GM19239 (cell line): ENCODE measurements around the gene OLIG1.

Experiments used
- DNase-seq: peaks from one replicate; pipeline ENCODE4 v3.0.0; 2011; ENCODE audit warnings: low spot score; ENCODE audit not compliant: insufficient read length
- FAIRE-seq: peaks from 2 replicates; lab custom pipeline; 2011; peaks lifted over from hg19 to GRCh38; lab: Jason Lieb, UNC

OLIG1 gene

DNA sequence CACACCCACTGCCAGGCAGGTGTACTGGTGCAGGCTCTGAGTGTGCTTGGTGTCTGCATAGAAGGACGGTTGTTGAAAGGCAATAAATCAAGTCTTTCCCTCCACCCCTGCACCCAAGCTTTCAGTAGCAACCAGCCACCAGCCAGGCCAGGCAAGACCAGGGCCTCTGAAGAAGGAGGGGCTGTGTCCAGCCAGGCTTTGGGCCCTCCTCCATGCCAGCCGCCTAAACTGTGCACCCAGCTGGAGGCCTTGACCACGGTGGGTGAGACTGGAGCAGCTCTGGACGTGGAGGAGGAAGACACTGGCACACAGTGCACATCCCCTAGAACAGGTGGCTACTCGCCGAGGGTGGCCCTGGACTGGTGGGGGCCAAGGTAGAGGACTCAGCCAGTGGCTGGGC is 39.3 kb upstream of the OLIG1 start:
- DNase-seq, result no peak
- FAIRE-seq, result no peak

- FAIRE-seq, result no peak
- no peak for DNase-seq
Measured at GRCh38 chr21:33031152-33031911, 38.6 kb upstream of the OLIG1 start.

GRCh38 chr21:33032434-33033047 is 37.4 kb upstream of the OLIG1 start:
- FAIRE-seq, result no peak

DNA sequence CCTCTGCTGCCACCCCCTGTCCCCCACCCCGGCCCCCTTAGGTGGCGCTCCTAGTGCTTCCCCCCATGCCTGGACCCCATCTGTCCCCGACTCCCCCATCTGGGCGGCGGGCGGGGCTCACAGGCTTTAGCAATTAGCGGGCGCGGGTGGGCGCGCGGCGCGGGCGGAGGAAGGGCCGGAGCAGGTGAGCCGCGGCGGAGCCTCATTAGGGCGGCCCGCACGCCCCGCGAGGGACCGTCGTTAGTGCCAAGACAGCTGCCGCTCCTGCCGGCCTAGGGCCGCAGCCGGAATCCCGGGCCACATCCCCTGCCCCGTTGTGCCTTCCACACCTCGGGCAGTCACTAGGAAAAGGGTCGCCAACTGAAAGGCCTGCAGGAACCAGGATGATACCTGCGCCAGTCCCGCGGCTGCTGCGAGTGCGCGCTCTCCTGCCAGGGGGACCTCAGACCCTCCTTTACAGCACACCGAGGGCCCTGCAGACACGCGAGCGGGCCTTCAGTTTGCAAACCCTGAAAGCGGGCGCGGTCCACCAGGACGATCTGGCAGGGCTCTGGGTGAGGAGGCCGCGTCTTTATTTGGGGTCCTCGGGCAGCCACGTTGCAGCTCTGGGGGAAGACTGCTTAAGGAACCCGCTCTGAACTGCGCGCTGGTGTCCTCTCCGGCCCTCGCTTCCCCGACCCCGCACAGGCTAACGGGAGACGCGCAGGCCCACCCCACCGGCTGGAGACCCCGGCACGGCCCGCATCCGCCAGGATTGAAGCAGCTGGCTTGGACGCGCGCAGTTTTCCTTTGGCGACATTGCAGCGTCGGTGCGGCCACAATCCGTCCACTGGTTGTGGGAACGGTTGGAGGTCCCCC is 36.6 kb upstream of the OLIG1 start:
- no peak for DNase-seq

More at GRCh38 chr21:33032434-33033047, 37.4 kb upstream of the OLIG1 start:
- DNase-seq, result no peak

GRCh38 chr21:33033961-33034413 is 36.0 kb upstream of the OLIG1 start:
- FAIRE-seq (no peak), DNase-seq (no peak)

More for the DNA sequence above, 36.6 kb upstream of the OLIG1 start:
- FAIRE-seq, result no peak

DNA sequence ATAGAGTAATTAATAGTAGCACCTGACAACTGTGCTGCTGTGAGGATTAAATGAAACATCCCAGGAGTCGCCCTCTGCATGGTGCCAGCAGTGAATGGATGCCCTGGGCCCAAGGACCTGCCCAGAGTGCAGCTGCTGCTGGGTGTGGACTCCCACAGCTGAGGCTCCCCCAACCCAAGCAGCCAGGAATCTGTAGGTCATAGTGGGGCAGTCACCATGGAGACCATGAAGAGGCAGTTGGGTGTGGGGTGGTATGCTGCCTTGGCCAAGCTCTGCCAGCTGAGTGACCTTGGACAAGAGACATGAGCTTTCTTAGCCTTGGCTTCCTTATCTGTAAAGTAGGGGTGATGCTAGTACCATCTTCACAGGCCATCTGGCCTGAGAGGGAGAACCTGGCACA is 34.8 kb upstream of the OLIG1 start:
- DNase-seq, result no peak
- no peak for FAIRE-seq

- DNase-seq (no peak), FAIRE-seq (no peak)
Measured at GRCh38 chr21:33036430-33037162, 33.3 kb upstream of the OLIG1 start.

GRCh38 chr21:33037501-33037900 is 32.4 kb upstream of the OLIG1 start:
- DNase-seq, result no peak

DNA sequence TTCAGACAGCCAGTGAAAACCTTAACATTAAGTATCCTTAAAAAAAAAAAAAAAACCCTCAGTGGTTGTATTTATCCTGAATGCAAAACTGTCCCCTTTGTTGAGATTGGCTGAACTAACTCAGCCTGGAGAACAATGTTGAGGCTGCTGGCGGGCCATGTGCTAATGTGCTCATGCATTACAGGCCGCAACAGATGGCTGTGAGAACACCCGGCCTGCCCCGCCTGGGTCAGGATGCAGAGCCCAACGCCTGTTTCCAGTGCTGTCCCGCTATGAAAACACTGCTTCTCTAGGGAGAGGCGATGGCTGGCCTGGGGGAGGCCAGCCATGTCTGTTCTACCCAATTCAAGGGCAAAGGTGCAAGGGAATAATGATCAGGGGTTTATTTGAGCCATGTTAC is 30.4 kb upstream of the OLIG1 start:
- no peak for FAIRE-seq
- DNase-seq, result no peak

More at GRCh38 chr21:33037501-33037900, 32.4 kb upstream of the OLIG1 start:
- no peak for FAIRE-seq

DNA sequence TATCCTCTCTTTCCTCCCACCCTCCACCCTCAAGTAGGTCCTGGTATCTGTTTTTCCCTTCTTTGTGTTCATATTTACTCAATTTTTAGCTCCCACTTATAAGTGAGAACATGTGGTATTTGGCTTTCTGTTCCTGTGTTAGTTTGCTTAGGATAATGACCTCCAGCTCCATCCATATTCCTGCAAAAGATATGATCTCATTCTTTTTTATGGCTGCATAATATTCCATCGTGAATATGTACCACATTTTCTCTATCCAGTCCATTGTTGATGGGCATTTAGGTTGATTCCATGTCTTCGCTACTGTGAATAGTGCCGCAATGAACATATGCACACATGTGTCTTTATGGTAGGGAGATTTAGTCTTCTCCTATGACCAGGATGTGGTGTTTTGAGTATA is 29.7 kb upstream of the OLIG1 start:
- no peak for DNase-seq
- no peak for FAIRE-seq

- no peak for DNase-seq
- no peak for FAIRE-seq
Measured at GRCh38 chr21:33041981-33042380, 28.0 kb upstream of the OLIG1 start.

- DNase-seq, result no peak
- FAIRE-seq, result no peak
Measured at GRCh38 chr21:33042812-33043211, 27.1 kb upstream of the OLIG1 start.

- no peak for FAIRE-seq
- DNase-seq, result no peak
Measured at GRCh38 chr21:33046455-33046854, 23.5 kb upstream of the OLIG1 start.

DNA sequence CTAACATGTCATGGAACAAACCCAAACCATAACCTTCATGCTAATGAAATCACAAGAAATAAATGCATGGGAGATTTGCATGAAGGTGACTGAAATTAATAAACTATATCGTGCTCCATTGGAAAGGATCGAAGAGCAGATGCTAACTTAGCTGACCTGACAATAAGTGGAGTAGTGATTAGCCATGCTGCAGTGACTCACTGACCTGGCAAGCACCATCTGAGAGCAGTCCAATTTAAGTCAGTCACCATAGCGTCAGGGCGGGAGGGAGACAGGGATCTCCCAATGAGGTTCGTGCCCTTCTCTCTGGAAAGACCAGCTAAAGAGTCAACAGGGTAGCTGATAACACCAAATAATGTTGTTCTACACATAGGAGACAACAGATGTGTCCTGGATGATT is 22.7 kb upstream of the OLIG1 start:
- DNase-seq, result no peak
- no peak for FAIRE-seq

DNA sequence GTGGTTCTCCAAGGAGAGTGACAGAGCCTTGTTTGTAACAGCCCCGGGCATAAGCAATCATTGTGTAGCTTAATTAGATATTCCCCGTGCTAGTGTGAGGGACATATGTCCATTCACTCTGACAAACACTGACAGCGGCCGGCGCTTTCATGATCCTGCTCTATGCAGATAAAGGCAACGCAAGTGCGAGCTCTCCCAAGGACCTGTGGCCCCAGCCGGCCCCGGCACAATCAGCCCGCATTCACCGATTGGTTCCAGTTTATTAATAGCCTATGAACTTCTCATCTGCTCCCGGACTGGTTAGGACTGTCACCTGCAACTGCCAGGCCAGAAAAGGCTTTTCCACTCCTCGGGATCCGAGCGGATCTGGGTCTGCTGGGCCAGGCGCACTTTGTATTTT is 18.0 kb upstream of the OLIG1 start:
- FAIRE-seq (no peak), DNase-seq (no peak)

DNA sequence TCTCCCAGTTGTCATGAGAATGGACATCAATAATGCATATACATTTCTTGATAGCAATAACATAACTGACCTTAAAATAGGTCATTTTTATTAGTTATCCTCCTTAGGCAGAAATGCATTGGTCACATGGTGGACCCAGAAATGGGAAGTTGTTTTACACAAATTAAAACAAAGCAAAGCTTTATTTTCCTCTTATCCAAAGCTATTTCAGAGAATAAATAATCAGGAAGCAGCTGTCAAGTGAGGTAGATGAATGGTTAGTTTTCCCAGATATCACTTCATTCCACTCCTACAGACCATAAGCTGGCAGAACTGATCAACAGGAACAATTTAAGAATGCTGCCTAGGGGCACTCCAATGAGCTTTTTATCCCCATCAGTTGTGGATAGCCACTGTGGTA is 16.0 kb upstream of the OLIG1 start:
- FAIRE-seq (no peak), DNase-seq (no peak)

- DNase-seq, result no peak
- FAIRE-seq, result no peak
Measured at GRCh38 chr21:33055991-33056390, 13.9 kb upstream of the OLIG1 start.

- FAIRE-seq (no peak), DNase-seq (no peak)
Measured at GRCh38 chr21:33057385-33057940, 12.5 kb upstream of the OLIG1 start.

DNA sequence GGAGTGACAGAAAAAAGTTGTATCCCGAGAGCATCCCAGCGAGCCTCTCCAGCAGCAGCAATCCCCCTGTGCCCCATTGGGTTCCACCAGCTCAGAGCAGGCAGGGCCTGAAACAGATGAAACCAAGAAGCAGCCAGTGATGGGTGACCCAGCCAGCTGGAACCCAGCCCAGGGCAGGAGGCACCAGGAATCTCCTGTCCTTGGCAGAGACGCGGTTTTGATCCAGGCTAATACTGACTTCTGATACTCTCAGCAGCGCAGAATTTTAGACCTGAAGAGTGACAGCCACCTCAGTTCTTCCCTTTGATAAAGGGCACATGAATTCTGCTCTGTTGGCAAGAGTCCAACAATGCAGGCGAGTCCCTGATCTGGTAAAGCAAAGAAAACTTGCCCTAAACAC is 11.4 kb upstream of the OLIG1 start:
- FAIRE-seq (no peak), DNase-seq (no peak)

- no peak for FAIRE-seq
- no peak for DNase-seq
Measured at GRCh38 chr21:33058957-33059356, 11.0 kb upstream of the OLIG1 start.
